Left kidney (tissue), 2 donors: ENCODE results near the gene KIF18B. TPM values are rescaled to one million over a fixed set of nuclear protein-coding genes. Genes with fewer than 3 reads are reported as not detected.
A peak's percentile ranks its signal among the peaks of the same experiment; 100 is the strongest.

Source experiments
- DNase-seq: peaks from one replicate; pipeline ENCODE4 v3.0.0-alpha.2; 2013
- polyA plus RNA-seq: library from polyadenylated mRNA; unstranded; fragments of 120-200 nt; gene quantifications from one replicate; pipeline ENCODE4 v1.2.1, GENCODE V29; 2013; ENCODE audit not compliant: insufficient read length

Gene KIF18B
- polyA plus RNA-seq, 1 donor: 19.7 TPM

GRCh38 chr17:44905006-44906000 lies 42.3 kb downstream of the KIF18B start:
- no peak for DNase-seq

DNA sequence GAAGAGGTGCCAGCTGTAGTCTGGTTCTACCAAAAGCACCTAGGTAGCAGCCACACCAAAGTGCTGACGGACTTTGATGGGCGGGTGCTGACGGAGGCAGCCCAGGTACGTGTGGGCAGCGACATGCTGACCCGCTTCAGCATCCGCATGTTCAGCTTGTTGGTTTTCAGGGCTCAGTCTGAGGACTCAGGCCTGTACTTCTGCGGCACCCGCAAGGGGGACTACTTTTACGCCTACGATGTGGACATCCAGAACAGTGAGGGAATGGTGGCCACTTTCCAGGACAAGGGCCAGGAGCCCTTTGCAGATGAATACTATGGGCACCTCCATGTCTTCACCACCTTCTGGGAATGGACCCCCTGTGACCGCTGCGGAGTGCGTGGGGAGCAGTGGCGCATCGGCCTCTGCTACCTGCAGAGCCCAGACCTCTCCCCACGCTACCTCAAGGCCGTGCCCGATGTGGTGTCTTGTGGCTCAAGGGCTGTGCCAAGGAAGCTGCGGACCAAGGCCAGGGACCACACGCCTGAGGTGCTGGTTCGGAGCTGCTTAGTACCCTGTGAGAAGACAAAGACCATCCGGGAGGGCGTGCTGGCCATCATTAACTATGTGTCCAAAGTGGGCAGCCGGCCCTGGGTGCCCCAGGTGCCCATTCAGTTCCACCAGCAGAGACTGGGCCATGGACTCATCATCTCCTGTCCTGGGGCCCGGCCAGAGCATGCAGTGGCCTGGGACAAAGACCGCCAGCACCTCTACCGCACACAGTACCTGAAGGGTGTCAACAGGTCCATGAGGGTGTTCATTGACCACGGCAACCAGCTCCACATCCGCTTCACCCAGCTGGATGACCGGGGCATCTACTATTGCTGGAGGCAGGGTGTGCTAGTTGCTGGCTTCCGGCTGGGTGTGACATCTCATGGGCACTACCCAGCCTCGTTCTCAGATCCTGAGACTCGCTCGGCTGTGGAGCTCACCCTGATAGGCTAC lies 43.3 kb downstream of the KIF18B start:
- no peak for DNase-seq

DNA sequence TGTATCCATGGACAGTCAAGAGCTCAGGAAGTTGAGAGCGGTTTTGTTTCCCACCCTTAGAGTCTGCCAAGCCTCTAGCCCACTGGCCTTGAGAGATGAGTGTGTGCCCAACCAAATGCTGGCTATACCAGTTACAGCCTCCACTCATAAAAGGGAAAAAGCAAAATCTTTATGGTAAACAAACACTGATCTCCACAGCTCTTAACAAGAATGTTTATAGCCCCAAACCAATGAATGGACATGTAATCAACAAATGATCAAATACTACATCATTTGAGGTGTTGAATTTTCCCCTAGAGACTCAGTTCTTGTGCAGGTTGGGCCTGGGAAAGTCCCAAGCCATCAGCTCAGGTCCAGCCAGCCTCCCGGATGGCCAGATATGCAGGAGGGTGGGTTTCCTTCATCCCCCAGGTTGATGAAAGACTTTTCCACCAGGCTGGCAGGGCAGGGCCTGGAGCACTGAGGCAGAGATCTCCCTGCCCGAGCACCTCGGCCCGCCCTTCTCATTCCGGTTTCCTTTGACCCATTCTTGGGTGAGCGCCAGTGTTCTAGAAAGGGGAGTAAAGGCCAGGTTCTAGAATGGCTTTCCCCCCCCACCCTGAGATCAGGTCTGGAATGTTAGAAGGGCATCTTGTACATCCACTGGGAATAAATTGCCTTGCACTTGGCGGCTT lies 44.4 kb downstream of the KIF18B start:
- DNase-seq: no peak

GRCh38 chr17:44902135-44902760 lies 45.3 kb downstream of the KIF18B start:
- DNase-seq: no peak

DNA sequence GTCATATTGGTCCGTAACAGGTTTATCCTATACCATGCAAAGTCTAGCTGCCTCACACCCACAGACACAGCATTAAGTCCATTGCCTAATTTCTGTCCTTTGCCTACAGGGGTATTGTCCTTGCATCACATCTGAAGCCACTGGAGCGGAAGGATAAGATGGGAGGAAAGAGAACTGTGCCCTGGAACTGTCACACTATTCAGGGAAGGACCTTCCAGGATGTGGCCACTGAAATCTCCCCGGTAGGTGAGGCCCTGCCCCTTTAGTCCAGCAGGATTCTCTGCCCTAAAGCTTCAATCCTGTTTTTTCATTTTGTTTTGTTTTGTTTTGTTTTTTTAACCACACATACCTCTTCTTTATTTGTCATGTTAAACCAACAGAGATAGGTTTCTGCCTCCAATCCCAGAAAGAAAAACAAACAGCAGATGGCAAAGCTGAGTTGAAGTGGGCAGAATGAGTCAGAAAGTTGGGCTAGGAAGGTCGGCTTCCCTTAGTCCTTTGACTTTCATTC lies 46.1 kb downstream of the KIF18B start:
- no peak for DNase-seq

DNA sequence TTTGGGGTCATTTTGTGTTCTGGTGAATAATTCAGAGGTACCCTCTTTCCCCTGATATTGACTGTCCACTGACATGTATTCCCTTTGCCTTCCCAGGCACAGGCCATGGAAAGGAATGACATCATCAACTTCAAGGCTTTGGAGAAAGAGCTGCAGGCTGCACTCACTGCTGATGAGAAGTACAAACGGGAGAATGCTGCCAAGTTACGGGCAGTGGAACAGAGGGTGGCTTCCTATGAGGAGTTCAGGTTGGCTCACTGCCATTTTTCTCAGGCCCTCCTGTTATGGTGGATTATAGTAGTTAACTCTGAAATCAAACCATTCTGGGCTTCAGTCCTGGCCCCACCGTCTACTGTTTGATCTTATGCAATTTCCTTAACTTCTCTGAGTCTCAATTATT lies 46.7 kb downstream of the KIF18B start:
- no peak for DNase-seq

DNA sequence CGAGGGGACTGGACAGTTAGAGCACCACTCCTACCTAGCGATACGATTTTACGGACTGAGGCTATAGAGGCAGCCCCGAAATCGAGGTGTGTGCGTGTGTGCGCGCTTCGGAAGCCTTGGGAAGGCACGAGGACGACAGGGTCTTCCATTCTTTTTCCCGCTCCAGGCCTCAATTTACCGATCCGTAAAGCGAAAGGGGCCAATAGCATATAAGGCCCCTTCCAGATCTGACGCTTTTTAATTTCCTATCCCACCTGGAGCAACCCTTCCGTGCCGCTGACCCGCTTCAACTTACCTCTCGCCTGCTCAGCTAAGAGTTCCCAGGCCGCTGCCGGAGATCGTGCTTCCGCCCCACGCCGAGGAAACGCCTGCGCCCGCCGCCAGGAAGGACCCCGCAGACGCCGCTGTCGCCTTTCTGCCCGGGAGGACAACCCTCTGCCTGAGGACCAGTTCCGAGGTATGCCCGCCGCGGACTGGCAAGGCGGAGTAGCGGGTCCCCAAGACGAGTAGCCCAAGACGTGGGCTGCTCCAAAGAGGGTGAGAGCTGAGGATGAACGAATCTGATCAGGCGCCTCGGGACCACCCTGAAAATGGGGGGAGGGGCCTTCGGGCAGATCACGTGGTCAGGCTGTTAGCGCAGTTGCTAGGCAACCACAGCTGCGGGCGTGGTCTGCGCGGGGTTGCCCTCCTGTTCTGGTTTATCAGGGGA lies 48.3 kb downstream of the KIF18B start, which contains the start of gene EFTUD2:
Gene EFTUD2, minus strand, starts transcription at position 372 of the 709 bp plus-strand sequence. CDS start 4,924 bp downstream, outside the sequence.
- peak; percentile 89 for DNase-seq

DNA sequence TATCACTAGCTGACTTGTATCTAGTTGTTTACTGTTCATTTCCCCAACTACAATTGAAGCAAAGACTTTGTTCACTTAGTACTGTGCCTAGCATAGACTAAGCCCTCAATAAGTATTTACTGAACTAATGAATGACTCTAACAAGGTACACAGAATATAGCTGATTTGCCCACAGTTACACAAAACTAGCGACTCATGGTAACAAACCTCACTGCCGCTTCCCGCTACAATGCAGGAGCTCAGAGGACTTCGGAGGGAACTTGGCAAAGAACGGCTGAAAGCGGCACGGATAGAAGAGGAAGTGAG lies 48.9 kb downstream of the KIF18B start:
- no peak for DNase-seq

- no peak for DNase-seq
Observed at GRCh38 chr17:44894642-44895041, 52.9 kb downstream of the KIF18B start.

GRCh38 chr17:44892250-44892649 lies 55.3 kb downstream of the KIF18B start:
- no peak for DNase-seq

DNA sequence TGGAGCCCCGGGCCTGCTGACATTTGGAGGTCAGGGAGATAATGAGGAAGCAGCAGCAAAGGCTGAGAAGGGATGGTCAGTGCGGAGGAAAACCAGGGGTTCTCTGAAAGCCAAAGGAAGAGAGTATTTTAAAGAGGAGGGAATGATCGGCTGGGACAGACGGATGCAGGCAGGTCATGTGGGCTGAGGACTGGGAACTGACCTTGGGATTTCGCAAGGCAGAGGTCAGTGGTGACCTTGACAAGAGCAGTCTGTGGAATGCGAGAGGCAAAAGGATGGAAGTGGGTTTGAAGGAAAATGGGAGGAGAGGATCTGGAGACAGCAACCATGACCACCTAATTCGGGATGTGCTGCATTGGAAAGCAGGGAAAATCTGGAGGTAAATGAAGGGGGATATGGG lies 58.6 kb downstream of the KIF18B start:
- no peak for DNase-seq

- DNase-seq: no peak
Observed at GRCh38 chr17:44887971-44888954, 59.3 kb downstream of the KIF18B start.

GRCh38 chr17:44887016-44887415 lies 60.6 kb downstream of the KIF18B start:
- no peak for DNase-seq

DNA sequence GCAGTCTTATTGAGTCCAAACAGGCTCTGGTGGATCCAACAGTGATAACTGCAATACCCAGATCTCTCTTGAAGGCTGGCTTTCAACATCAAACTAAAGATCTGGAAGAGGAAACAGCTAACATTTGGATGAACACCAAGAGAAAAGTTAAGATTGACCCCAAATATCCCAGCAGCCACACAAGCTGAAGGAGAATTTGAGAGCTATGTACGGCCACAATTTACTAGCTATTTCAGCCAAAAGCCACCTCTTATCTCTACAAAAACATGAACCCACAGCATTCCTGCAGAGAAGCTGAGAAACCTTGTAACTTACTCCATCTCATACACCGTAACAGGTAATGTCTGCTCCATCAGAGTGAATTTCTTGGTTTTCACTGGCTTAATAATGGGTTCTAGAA lies 62.6 kb downstream of the KIF18B start:
- DNase-seq: no peak

GRCh38 chr17:44881145-44881544 lies 66.4 kb downstream of the KIF18B start:
- no peak for DNase-seq

DNA sequence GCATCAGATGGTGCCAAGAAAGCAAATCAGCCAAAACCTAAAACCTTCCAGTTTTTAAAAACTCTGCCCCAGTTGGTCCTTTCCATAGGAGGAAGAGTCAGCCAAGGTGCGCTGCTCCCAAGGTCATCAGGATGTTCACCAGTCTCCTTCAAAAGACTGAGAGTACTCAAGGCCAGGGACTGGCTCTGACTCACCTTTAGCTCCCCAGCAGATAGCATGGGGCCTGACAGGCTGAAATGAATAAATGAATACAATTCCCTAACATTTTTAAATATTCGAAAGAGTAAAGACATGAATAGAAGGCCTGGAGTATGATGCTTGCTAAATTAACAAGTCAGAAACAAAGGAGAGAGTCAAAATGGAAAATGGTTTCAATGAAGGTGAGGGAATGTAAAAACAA lies 67.5 kb downstream of the KIF18B start:
- no peak for DNase-seq

GRCh38 chr17:44879376-44879775 lies 68.2 kb downstream of the KIF18B start:
- DNase-seq: no peak

DNA sequence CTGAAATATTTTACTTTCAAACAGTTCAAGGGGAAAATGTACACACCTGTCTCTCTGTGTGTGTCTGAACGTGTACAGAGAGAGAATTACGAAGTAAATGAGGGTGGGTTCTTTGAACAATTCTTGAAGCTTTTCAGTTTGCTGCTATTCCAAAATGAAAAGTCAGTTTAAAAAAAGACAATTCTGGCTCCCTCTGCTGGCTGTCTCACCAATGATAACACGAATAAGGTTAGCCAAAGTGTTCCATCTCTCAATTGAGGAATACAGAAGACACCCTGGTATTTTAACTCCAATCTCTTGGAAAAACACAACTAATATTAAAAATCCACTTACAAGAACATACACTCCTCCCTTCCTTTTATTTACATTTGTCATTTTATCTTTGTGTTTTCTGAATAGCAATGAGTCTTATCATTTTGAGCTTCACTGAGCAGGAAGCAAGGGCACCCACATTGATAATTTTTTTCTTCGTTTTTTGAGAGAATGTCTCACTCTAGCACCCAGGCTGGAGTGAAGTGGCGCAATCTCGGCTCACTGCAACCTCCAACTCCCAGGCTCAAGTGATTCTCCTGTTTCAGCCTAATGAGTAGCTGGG lies 68.8 kb downstream of the KIF18B start:
- peak; percentile 41 for DNase-seq

DNA sequence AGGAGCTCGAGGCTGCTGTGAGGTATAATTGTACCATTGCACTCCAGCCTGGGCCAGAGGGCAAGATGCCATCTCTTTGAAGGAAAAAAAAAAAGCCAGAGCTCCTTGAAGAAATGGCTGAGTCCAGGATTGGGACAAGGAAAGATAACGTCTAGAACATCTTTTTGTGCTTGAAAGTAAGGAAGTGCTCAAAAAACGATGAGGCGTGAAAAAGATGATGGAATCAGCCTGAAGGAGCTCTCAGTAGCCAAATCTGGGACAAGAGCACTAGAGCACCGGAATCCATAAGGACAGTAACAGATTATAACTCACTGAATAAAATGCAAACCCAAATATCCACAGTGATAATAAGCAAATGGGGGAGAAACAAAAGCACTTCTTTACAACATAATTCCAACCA lies 70.5 kb downstream of the KIF18B start:
- DNase-seq: no peak
